GM12878 (cell line): ENCODE measurements around the gene DNAJB8. TPM values are rescaled to one million over a fixed set of nuclear protein-coding genes. Genes with fewer than 3 reads are reported as not detected.

Experiments
- ATAC-seq: fragments of 200-7000 bp; cut with Tn5 transposase; 3 replicates; pipeline ENCODE4 v1.9.1; 2020; ENCODE audit warnings: mild to moderate bottlenecking, moderate library complexity
- BruUV-seq: library from RNA; stranded (reverse); fragments of 400-500 nt; replicated peaks from 2 replicates; lab custom pipeline; 2021; lab: Mats Ljungman, UMichigan
- CTCF ChIA-PET: fragments of 300-600 bp; sonication (Branson Sonifier 250); formaldehyde crosslinking; extraction: SDS; loops from one replicate; lab custom pipeline; 2021; ENCODE audit warnings: inconsistent platforms; lab: Yijun Ruan, JAX
- POLR2A ChIA-PET: fragments of 350-600 bp; formaldehyde crosslinking; extraction: SDS; loops from one replicate; lab custom pipeline; 2021; ENCODE audit warnings: inconsistent platforms; lab: Charles Lee
- RAD21 ChIA-PET: fragments of 300-600 bp; sonication (Branson Sonifier 250); formaldehyde crosslinking; loops from one replicate; lab custom pipeline; 2023; ENCODE audit warnings: antibody characterized with exemption; ENCODE audit not compliant: unreplicated experiment; lab: Charles Lee
- SMC1A ChIA-PET: fragments of 300-600 bp; sonication (Branson Sonifier 250); formaldehyde crosslinking; loops from one replicate; lab custom pipeline; 2023; ENCODE audit not compliant: unreplicated experiment, uncharacterized antibody; lab: Charles Lee
- DNase-seq: peaks from one replicate; pipeline ENCODE4 v3.0.0-alpha.2; 2011; ENCODE audit warnings: low read depth, low spot score
- FAIRE-seq: peaks from 3 replicates; lab custom pipeline; 2011; peaks lifted over from hg19 to GRCh38; lab: Jason Lieb, UNC
- H2AFZ ChIP-seq: 2 replicates; pipeline ENCODE4 v1.6.0; 2011; ENCODE audit warnings: low read depth, low read length, control low read depth; ENCODE audit not compliant: control insufficient read depth
- H3K27ac ChIP-seq: 2 replicates; pipeline ENCODE4 v1.5.1; 2011; ENCODE audit warnings: control low read depth; ENCODE audit not compliant: control insufficient read depth, insufficient read depth
- H3K27me3 ChIP-seq, 2 experiments: replicated peaks in 1 of 2; 2 replicates each; pipeline versions ENCODE4 v1.6.0 to v1.6.1; 2011; ENCODE audit warnings: low read length in 1 of 2; ENCODE audit not compliant: control insufficient read depth in 2 of 2, insufficient read depth in 2 of 2
- H3K36me3 ChIP-seq, 2 experiments: 2 replicates each; pipeline ENCODE4 v1.5.1; 2011; ENCODE audit warnings: low read length in 1 of 2; ENCODE audit not compliant: control insufficient read depth in 2 of 2, insufficient read depth in 2 of 2
- H3K4me1 ChIP-seq: 2 replicates; pipeline ENCODE4 v1.6.1; 2011; ENCODE audit warnings: mild to moderate bottlenecking, low read length, moderate library complexity, mixed read lengths; ENCODE audit not compliant: control insufficient read depth, insufficient read depth
- H3K4me2 ChIP-seq: 2 replicates; pipeline ENCODE4 v1.6.0; 2011; ENCODE audit warnings: control low read depth; ENCODE audit not compliant: control insufficient read depth, insufficient read depth
- H3K4me3 ChIP-seq: fragments of 200-600 bp; sonication (generic); 2 replicates; pipeline ENCODE4 v1.5.1; 2016
- H3K79me2 ChIP-seq: 2 replicates; pipeline ENCODE4 v1.6.0; 2011; ENCODE audit warnings: low read length; ENCODE audit not compliant: control insufficient read depth, insufficient read depth
- H3K9ac ChIP-seq: 2 replicates; pipeline ENCODE4 v1.8.0; 2011; ENCODE audit warnings: low read length, control low read depth, mixed read lengths; ENCODE audit not compliant: control insufficient read depth, insufficient read depth
- H3K9me3 ChIP-seq: replicated peaks from 3 replicates; pipeline ENCODE4 v1.5.1; 2011; ENCODE audit warnings: mild to moderate bottlenecking, low read length; ENCODE audit not compliant: control insufficient read depth, insufficient read depth
- H4K20me1 ChIP-seq: 2 replicates; pipeline ENCODE4 v1.6.0; 2011; ENCODE audit not compliant: control insufficient read depth, insufficient read depth
- ASH2L ChIP-seq: fragments of 300-600, 200-600 bp; sonication (generic); IDR thresholded peaks from 2 replicates; pipeline ENCODE4 v1.6.1; 2017; ENCODE audit warnings: low read depth, mild to moderate bottlenecking, borderline replicate concordance
- CBX5 ChIP-seq: sonication (generic); IDR thresholded peaks from 2 replicates; pipeline ENCODE4 v1.6.1; 2016; ENCODE audit warnings: low read depth, moderate library complexity, mild to moderate bottlenecking, inconsistent platforms
- ETV6 ChIP-seq, 2 experiments: fragments of 450-650 bp in 1 of 2; IDR thresholded peaks in 1 of 2; conservative IDR thresholded peaks in 1 of 2; 2 replicates each; pipeline ENCODE4 v1.6.1; 2014; ENCODE audit warnings: antibody characterized with exemption in 1 of 2, borderline replicate concordance in 1 of 2, low read depth in 1 of 2, mild to moderate bottlenecking in 1 of 2, moderate library complexity in 1 of 2
- IKZF2 ChIP-seq, 2 experiments: fragments of 450-650 bp; IDR thresholded peaks; 2 replicates each; pipeline ENCODE4 v1.6.1; 2017; ENCODE audit warnings: mild to moderate bottlenecking in 2 of 2, moderate library complexity in 2 of 2
- MEF2B ChIP-seq: fragments of 450-650 bp; IDR thresholded peaks from 2 replicates; pipeline ENCODE4 v1.6.1; 2018; ENCODE audit warnings: mild to moderate bottlenecking, moderate library complexity; ENCODE audit not compliant: partially characterized antibody, poor library complexity, severe bottlenecking
- MYC ChIP-seq: IDR thresholded peaks from 2 replicates; pipeline ENCODE4 v1.6.1; 2011; ENCODE audit warnings: mild to moderate bottlenecking, low read length, moderate library complexity, inconsistent platforms; ENCODE audit not compliant: insufficient read depth, insufficient replicate concordance, insufficient read length, severe bottlenecking
- NFYA ChIP-seq: IDR thresholded peaks from 2 replicates; pipeline ENCODE4 v1.6.1; 2011; ENCODE audit warnings: low read depth, mild to moderate bottlenecking, low read length, improper control_type of control experiment, borderline replicate concordance
- NFYB ChIP-seq: IDR thresholded peaks from 2 replicates; pipeline ENCODE4 v1.6.1; 2011; ENCODE audit warnings: low read depth, mild to moderate bottlenecking, low read length, improper control_type of control experiment, moderate library complexity; ENCODE audit not compliant: insufficient read depth
- POU2F2 ChIP-seq: IDR thresholded peaks from 3 replicates; pipeline ENCODE4 v1.6.1; 2011; ENCODE audit warnings: low read depth, mild to moderate bottlenecking, low read length, borderline replicate concordance
- RBBP5 ChIP-seq: fragments of 200-600 bp; sonication (generic); conservative IDR thresholded peaks from 2 replicates; pipeline ENCODE4 v1.6.1; 2016
- SUPT20H ChIP-seq: IDR thresholded peaks from 2 replicates; pipeline ENCODE4 v1.6.1; 2011; ENCODE audit warnings: low read depth, mild to moderate bottlenecking, low read length, moderate library complexity, borderline replicate concordance; ENCODE audit not compliant: control insufficient read depth
- TCF7 ChIP-seq: IDR thresholded peaks from 2 replicates; pipeline ENCODE4 v1.6.1; 2014; ENCODE audit warnings: antibody characterized with exemption, borderline replicate concordance
- ZNF24 ChIP-seq: fragments of 450-650 bp; IDR thresholded peaks from 2 replicates; pipeline ENCODE4 v1.6.1; 2017; ENCODE audit warnings: antibody characterized with exemption, mild to moderate bottlenecking
- WGBS: methylation state at CpG from one replicate; pipeline ENCODE4 v1.1.6; 2016; ENCODE audit warnings: low lambda C conversion rate; ENCODE audit not compliant: insufficient replicate concordance, insufficient coverage; ENCODE audit errors: missing lambda C conversion rate; 5-methylcytosine and 5-hydroxymethylcytosine counted together
- in situ Hi-C: fragments of 300-500 bp; cut with MboI; formaldehyde crosslinking; loops from 9 replicates; pipeline ENCODE4 v1.14.3; 2018; ENCODE audit warnings: mixed read lengths
- intact Hi-C: fragments of 100-400 bp; cut with micrococcal nuclease; formaldehyde crosslinking; loops from one replicate; pipeline ENCODE4 v1.14.2; 2022; ENCODE audit not compliant: unreplicated experiment
- polyA plus RNA-seq, 11 experiments: library from polyadenylated mRNA; depleted of rRNA in 4 of 11; unstranded in 6 of 11; stranded (reverse) in 5 of 11; fragments of >200 nt; fragmentation: Nextera tagmentation in 4 of 11; fragmentation: Illumina TruSeq in 1 of 11; extraction: Ambion mirVana in 4 of 11; extraction: Trizol in 1 of 11; gene quantifications; 1 replicate in 1 of 11; 2 replicates in 10 of 11; pipeline versions ENCODE4 v1.2.1 to v1.2.3, GENCODE V29; 2011 to 2016; ENCODE audit warnings: inconsistent platforms in 2 of 11, missing spikeins in 2 of 11, low read depth in 1 of 11
- total RNA-seq, 4 experiments: library from RNA; depleted of rRNA in 3 of 4; stranded (reverse); fragments of >200 nt in 3 of 4; fragmentation: Illumina TruSeq in 1 of 4; extraction: Trizol in 1 of 4; gene quantifications; 2 replicates each; pipeline versions ENCODE4 v1.2.1 to v1.2.3, GENCODE V29; 2013 to 2021
- TF ChIP-seq, protein P1 (sequence below): IDR thresholded peaks from 2 replicates; pipeline ENCODE4 v1.6.1; 2012; ENCODE audit warnings: mild to moderate bottlenecking, low read depth, low read length
- TF ChIP-seq, protein P2 (sequence below): fragments of 450-650 bp; IDR thresholded peaks from 2 replicates; pipeline ENCODE4 v1.6.1; 2017; ENCODE audit warnings: mild to moderate bottlenecking, low read depth, inconsistent platforms; ENCODE audit not compliant: poor library complexity, severe bottlenecking

Gene DNAJB8
- total and polyA plus RNA-seq, 10 of the 15 experiments (the other 5 are each of a cell fraction or from before 2014, with no cell fraction given), result not detected

- intact Hi-C loops (no loop called here), in situ Hi-C loops (no loop called here)
- no peak overlapping the region for H3K27ac ChIP-seq
- H2AFZ ChIP-seq, result no peak overlapping the region
- no peaks in the 10 kb centered on the region for H3K79me2 ChIP-seq
- no peaks in the 10 kb centered on the region for H3K9me3 ChIP-seq
- CTCF ChIA-PET, result interaction anchor here (0.8 to 0.9 kb wide), 2 partner anchors 195 to 527 kb away, joined by 3 read pairs; no protein-coding TSS in a partner anchor
- 76% methylated on average over 24 of the region's 24 CpGs for WGBS
- no peak overlapping the region for H3K4me3 ChIP-seq
- no peaks in the 10 kb centered on the region for H4K20me1 ChIP-seq
- H3K36me3 ChIP-seq, result no peaks in the 10 kb centered on the region
- ATAC-seq, result no peak
- BruUV-seq, result no TSS peak
- FAIRE-seq, result no peak
- no peaks in the 10 kb centered on the region for H3K4me1 ChIP-seq
- no peak overlapping the region for H3K4me2 ChIP-seq
- SMC1A ChIA-PET, result no interaction called here
- DNase-seq, result no peak
- RAD21 ChIA-PET, result no interaction called here
- POLR2A ChIA-PET, result no interaction called here
- H3K27me3 ChIP-seq, result no peaks in the 10 kb centered on the region
- H3K9ac ChIP-seq, result no peak overlapping the region
- TF ChIP-seq POU2F2 (no peak), ASH2L (no peak), ETV6 (conservative IDR thresholded peaks at IDR 0.05 in 1 of 2, IDR thresholded peaks at IDR 0.05 in 1 of 2; ENCODE audit: borderline replicate concordance in 1 of 2, low read depth in 1 of 2) (no peak), MEF2B (no peak), NFYB (no peak), MYC (no peak), CBX5 (no peak), IKZF2 (IDR thresholded peaks at IDR 0.05) (no peak), SUPT20H (no peak), NFYA (no peak), RBBP5 (no peak), TCF7 (no peak), ZNF24 (no peak)
- TF ChIP-seq, protein P1, sequence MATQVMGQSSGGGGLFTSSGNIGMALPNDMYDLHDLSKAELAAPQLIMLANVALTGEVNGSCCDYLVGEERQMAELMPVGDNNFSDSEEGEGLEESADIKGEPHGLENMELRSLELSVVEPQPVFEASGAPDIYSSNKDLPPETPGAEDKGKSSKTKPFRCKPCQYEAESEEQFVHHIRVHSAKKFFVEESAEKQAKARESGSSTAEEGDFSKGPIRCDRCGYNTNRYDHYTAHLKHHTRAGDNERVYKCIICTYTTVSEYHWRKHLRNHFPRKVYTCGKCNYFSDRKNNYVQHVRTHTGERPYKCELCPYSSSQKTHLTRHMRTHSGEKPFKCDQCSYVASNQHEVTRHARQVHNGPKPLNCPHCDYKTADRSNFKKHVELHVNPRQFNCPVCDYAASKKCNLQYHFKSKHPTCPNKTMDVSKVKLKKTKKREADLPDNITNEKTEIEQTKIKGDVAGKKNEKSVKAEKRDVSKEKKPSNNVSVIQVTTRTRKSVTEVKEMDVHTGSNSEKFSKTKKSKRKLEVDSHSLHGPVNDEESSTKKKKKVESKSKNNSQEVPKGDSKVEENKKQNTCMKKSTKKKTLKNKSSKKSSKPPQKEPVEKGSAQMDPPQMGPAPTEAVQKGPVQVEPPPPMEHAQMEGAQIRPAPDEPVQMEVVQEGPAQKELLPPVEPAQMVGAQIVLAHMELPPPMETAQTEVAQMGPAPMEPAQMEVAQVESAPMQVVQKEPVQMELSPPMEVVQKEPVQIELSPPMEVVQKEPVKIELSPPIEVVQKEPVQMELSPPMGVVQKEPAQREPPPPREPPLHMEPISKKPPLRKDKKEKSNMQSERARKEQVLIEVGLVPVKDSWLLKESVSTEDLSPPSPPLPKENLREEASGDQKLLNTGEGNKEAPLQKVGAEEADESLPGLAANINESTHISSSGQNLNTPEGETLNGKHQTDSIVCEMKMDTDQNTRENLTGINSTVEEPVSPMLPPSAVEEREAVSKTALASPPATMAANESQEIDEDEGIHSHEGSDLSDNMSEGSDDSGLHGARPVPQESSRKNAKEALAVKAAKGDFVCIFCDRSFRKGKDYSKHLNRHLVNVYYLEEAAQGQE, result no peak
- TF ChIP-seq, protein P2, sequence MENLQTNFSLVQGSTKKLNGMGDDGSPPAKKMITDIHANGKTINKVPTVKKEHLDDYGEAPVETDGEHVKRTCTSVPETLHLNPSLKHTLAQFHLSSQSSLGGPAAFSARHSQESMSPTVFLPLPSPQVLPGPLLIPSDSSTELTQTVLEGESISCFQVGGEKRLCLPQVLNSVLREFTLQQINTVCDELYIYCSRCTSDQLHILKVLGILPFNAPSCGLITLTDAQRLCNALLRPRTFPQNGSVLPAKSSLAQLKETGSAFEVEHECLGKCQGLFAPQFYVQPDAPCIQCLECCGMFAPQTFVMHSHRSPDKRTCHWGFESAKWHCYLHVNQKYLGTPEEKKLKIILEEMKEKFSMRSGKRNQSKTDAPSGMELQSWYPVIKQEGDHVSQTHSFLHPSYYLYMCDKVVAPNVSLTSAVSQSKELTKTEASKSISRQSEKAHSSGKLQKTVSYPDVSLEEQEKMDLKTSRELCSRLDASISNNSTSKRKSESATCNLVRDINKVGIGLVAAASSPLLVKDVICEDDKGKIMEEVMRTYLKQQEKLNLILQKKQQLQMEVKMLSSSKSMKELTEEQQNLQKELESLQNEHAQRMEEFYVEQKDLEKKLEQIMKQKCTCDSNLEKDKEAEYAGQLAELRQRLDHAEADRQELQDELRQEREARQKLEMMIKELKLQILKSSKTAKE, result no peak
Observed at GRCh38 chr3:128413413-128414205, 53.1 kb downstream of the DNAJB8 start.
